HG03432 (cell line): ENCODE results near the gene SH3TC1.
A peak's percentile ranks its signal among the peaks of the same experiment; 100 is the strongest.

Experiments used
- ATAC-seq: cut with Tn5 transposase; IDR thresholded peaks from one replicate; pipeline ENCODE4 v1.9.1; 2021; ENCODE audit warnings: mild to moderate bottlenecking, moderate library complexity; ENCODE audit not compliant: unreplicated experiment

Gene SH3TC1

GRCh38 chr4:8163436-8164193 lies 35.5 kb upstream of the SH3TC1 start:
- no peak for ATAC-seq

GRCh38 chr4:8164194-8164565 lies 34.9 kb upstream of the SH3TC1 start:
- ATAC-seq, result no peak

GRCh38 chr4:8164687-8165086 lies 34.4 kb upstream of the SH3TC1 start:
- no peak for ATAC-seq

GRCh38 chr4:8165374-8165896 lies 33.7 kb upstream of the SH3TC1 start:
- ATAC-seq, result no peak

- ATAC-seq, result no peak
Observed at GRCh38 chr4:8167291-8167690, 31.8 kb upstream of the SH3TC1 start.

GRCh38 chr4:8167815-8168214 lies 31.3 kb upstream of the SH3TC1 start:
- ATAC-seq, result no peak

- ATAC-seq, result no peak
Observed at GRCh38 chr4:8168232-8168631, 30.9 kb upstream of the SH3TC1 start.

GRCh38 chr4:8168832-8169598 lies 30.1 kb upstream of the SH3TC1 start:
- ATAC-seq, result no peak

- ATAC-seq, result no peak
Observed at GRCh38 chr4:8169763-8170162, 29.3 kb upstream of the SH3TC1 start.

GRCh38 chr4:8170341-8170740 lies 28.7 kb upstream of the SH3TC1 start:
- no peak for ATAC-seq

GRCh38 chr4:8171266-8171665 lies 27.8 kb upstream of the SH3TC1 start:
- no peak for ATAC-seq

GRCh38 chr4:8171984-8172924 lies 26.8 kb upstream of the SH3TC1 start:
- peak; percentile 83 for ATAC-seq

GRCh38 chr4:8173492-8174242 lies 25.4 kb upstream of the SH3TC1 start:
- no peak for ATAC-seq

- no peak for ATAC-seq
Observed at GRCh38 chr4:8174970-8175369, 24.1 kb upstream of the SH3TC1 start.

- ATAC-seq, result no peak
Observed at GRCh38 chr4:8175686-8176085, 23.4 kb upstream of the SH3TC1 start.

- ATAC-seq, result peak; percentile 69
Observed at GRCh38 chr4:8176547-8177399, 22.3 kb upstream of the SH3TC1 start.

- no peak for ATAC-seq
Observed at GRCh38 chr4:8177552-8177951, 21.5 kb upstream of the SH3TC1 start.

- ATAC-seq, result no peak
Observed at GRCh38 chr4:8177956-8178355, 21.1 kb upstream of the SH3TC1 start.

- ATAC-seq, result no peak
Observed at GRCh38 chr4:8179074-8179473, 20.0 kb upstream of the SH3TC1 start.
